Fibroblast of lung (primary cell): ENCODE measurements around the gene SMIM36. TPM values are rescaled to one million over a fixed set of nuclear protein-coding genes. Genes with fewer than 3 reads are reported as not detected.

Experiments
- DNase-seq, 2 donors: peaks; one replicate each; pipeline versions ENCODE4 v3.0.0 to v3.0.0-alpha.2; 2010; ENCODE audit warnings: low read depth in 2 of 2
- H2AFZ ChIP-seq: 2 replicates; pipeline ENCODE4 v1.5.1; 2012; ENCODE audit warnings: low read length, control low read depth, inconsistent platforms
- H3K27ac ChIP-seq: 2 replicates; pipeline ENCODE4 v1.5.1; 2011; ENCODE audit warnings: low read length, control low read depth; ENCODE audit not compliant: insufficient read depth
- H3K27me3 ChIP-seq: 2 replicates; pipeline ENCODE4 v1.5.1; 2011; ENCODE audit warnings: mild to moderate bottlenecking, low read length; ENCODE audit not compliant: control insufficient read depth, insufficient read depth
- H3K36me3 ChIP-seq: 2 replicates; pipeline ENCODE4 v1.5.1; 2011; ENCODE audit warnings: low read length; ENCODE audit not compliant: control insufficient read depth, insufficient read depth
- H3K4me1 ChIP-seq: 2 replicates; pipeline ENCODE4 v1.5.1; 2011; ENCODE audit warnings: low read length; ENCODE audit not compliant: control insufficient read depth, insufficient read depth; ENCODE audit errors: extremely low read depth
- H3K4me2 ChIP-seq: 2 replicates; pipeline ENCODE4 v1.5.1; 2011; ENCODE audit warnings: low read length, control low read depth; ENCODE audit not compliant: insufficient read depth; ENCODE audit errors: extremely low read depth
- H3K4me3 ChIP-seq, 4 experiments: fragments of 200-600 bp in 1 of 4; sonication (generic) in 1 of 4; replicated peaks in 1 of 4; 2 replicates each; pipeline ENCODE4 v1.5.1; 2011 to 2016; ENCODE audit warnings: low read length in 4 of 4, low read depth in 3 of 4, mild to moderate bottlenecking in 3 of 4, control low read depth in 2 of 4, inconsistent platforms in 1 of 4, mixed read lengths in 1 of 4; ENCODE audit not compliant: insufficient read depth in 1 of 4; ENCODE audit errors: control extremely low read depth in 1 of 4
- H3K79me2 ChIP-seq: 2 replicates; pipeline ENCODE4 v1.5.1; 2012; ENCODE audit warnings: mild to moderate bottlenecking, low read length, inconsistent platforms; ENCODE audit not compliant: control insufficient read depth, insufficient read depth
- H3K9ac ChIP-seq: 2 replicates; pipeline ENCODE4 v1.5.1; 2011; ENCODE audit warnings: mild to moderate bottlenecking, low read length, control low read depth; ENCODE audit not compliant: insufficient read depth
- H3K9me3 ChIP-seq: 2 replicates; pipeline ENCODE4 v1.5.1; 2012; ENCODE audit warnings: low read depth, low read length; ENCODE audit not compliant: control insufficient read depth, insufficient read depth
- H4K20me1 ChIP-seq: 2 replicates; pipeline ENCODE4 v1.5.1; 2011; ENCODE audit warnings: low read length; ENCODE audit not compliant: control insufficient read depth, insufficient read depth; ENCODE audit errors: extremely low read depth
- CTCF ChIP-seq, 2 donors: IDR thresholded peaks in 1 of 2; conservative IDR thresholded peaks in 1 of 2; 1 replicate in 1 of 2; 2 replicates in 1 of 2; pipeline ENCODE4 v1.5.1; 2011 to 2012; ENCODE audit warnings: low read length in 2 of 2, control low read depth in 1 of 2, inconsistent platforms in 1 of 2, low read depth in 1 of 2, mild to moderate bottlenecking in 1 of 2
- EZH2 ChIP-seq: IDR thresholded peaks from 2 replicates; pipeline ENCODE4 v1.5.1; 2012; ENCODE audit warnings: low read length, control low read depth, mild to moderate bottlenecking; ENCODE audit errors: missing control alignments
- polyA plus RNA-seq, 2 donors: library from polyadenylated mRNA; depleted of rRNA in 1 of 2; stranded (reverse) in 1 of 2; unstranded in 1 of 2; fragments of >200 nt; gene quantifications; 2 replicates each; pipeline ENCODE4 v1.2.1, GENCODE V29; 2011 to 2012; ENCODE audit warnings: missing spikeins in 1 of 2
- total RNA-seq: library from RNA; depleted of rRNA; stranded (reverse); fragments of >200 nt; gene quantifications from 2 replicates; pipeline ENCODE4 v1.2.1, GENCODE V29; 2014

SMIM36 gene
- total and polyA plus RNA-seq, 2 donors (not counting 1 experiment from before 2014, with no cell fraction given): not detected

GRCh38 chr17:55434721-55435120 lies 76.5 kb downstream of the SMIM36 start:
- no peak overlapping the region for H3K4me2 ChIP-seq

GRCh38 chr17:55433629-55434422 lies 77.4 kb downstream of the SMIM36 start:
- Histone ChIP-seq H3K27me3 (no peaks in the 10 kb centered on the region), H3K27ac (peak overlapping the region; percentile 83), H3K4me1 (peaks cover 21% of the 10 kb centered on the region), H3K9ac (no peak overlapping the region), H3K36me3 (no peaks in the 10 kb centered on the region), H3K9me3 (no peaks in the 10 kb centered on the region), H4K20me1 (no peaks in the 10 kb centered on the region), H3K4me2 (peak overlapping the region; percentile 78), H3K4me3 (no peak overlapping the region), H3K79me2 (no peaks in the 10 kb centered on the region), H2AFZ (peak overlapping the region; percentile 43)
- TF ChIP-seq EZH2: no peak
- no peak for TF ChIP-seq CTCF (conservative IDR thresholded peaks at IDR 0.05 in 1 of 2, IDR thresholded peaks at IDR 0.05 in 1 of 2; ENCODE audit: low read depth in 1 of 2, low read length in 2 of 2)
- peak; percentile 87 to 99 for DNase-seq

More at GRCh38 chr17:55434721-55435120, 76.5 kb downstream of the SMIM36 start:
- Histone ChIP-seq H3K79me2 (no peaks in the 10 kb centered on the region), H3K9me3 (no peaks in the 10 kb centered on the region), H4K20me1 (no peaks in the 10 kb centered on the region), H2AFZ (no peak overlapping the region), H3K4me1 (peaks cover 21% of the 10 kb centered on the region), H3K9ac (no peak overlapping the region), H3K36me3 (no peaks in the 10 kb centered on the region), H3K27me3 (no peaks in the 10 kb centered on the region), H3K4me3 (no peak overlapping the region), H3K27ac (no peak overlapping the region)
- no peak for TF ChIP-seq EZH2
- no peak for TF ChIP-seq CTCF (conservative IDR thresholded peaks at IDR 0.05 in 1 of 2, IDR thresholded peaks at IDR 0.05 in 1 of 2; ENCODE audit: low read depth in 1 of 2, low read length in 2 of 2)
- peak in 1 of 2 donors; percentile 42 for DNase-seq

GRCh38 chr17:55433029-55433628 lies 78.1 kb downstream of the SMIM36 start:
- H3K4me2 ChIP-seq: peak overlapping the region; percentile 78
- peak in 1 of 2 donors; percentile 65 for DNase-seq
- H3K9ac ChIP-seq: no peak overlapping the region
- no peaks in the 10 kb centered on the region for H3K36me3 ChIP-seq
- H4K20me1 ChIP-seq: no peaks in the 10 kb centered on the region
- no peak overlapping the region for H3K4me3 ChIP-seq
- no peak overlapping the region for H2AFZ ChIP-seq
- TF ChIP-seq EZH2 (no peak), CTCF (conservative IDR thresholded peaks at IDR 0.05 in 1 of 2, IDR thresholded peaks at IDR 0.05 in 1 of 2; ENCODE audit: low read depth in 1 of 2, low read length in 2 of 2) (no peak)
- H3K27ac ChIP-seq: peak overlapping the region; percentile 83
- no peaks in the 10 kb centered on the region for H3K79me2 ChIP-seq
- no peaks in the 10 kb centered on the region for H3K9me3 ChIP-seq
- H3K4me1 ChIP-seq: peaks cover 21% of the 10 kb centered on the region
- H3K27me3 ChIP-seq: no peaks in the 10 kb centered on the region
